HEK293 (cell line): ENCODE data around the gene NCOA6.

Source experiments
- AEBP2 ChIP-seq: fragments of 450-650 bp; formaldehyde crosslinking; IDR thresholded peaks from 2 replicates; pipeline ENCODE4 v1.5.1; 2016; ENCODE audit warnings: missing biosample characterization, missing genetic modification characterization, borderline replicate concordance
- CTCF ChIP-seq: fragments of 450-650 bp; formaldehyde crosslinking; IDR thresholded peaks from 2 replicates; pipeline ENCODE4 v1.5.1; 2016; ENCODE audit warnings: missing biosample characterization, missing genetic modification characterization
- GFI1B ChIP-seq: fragments of 450-650 bp; formaldehyde crosslinking; IDR thresholded peaks from 2 replicates; pipeline ENCODE4 v1.5.1; 2016; ENCODE audit warnings: missing biosample characterization, missing genetic modification characterization
- HIC1 ChIP-seq: fragments of 450-650 bp; formaldehyde crosslinking; IDR thresholded peaks from 2 replicates; pipeline ENCODE4 v1.5.1; 2016; ENCODE audit warnings: missing biosample characterization, missing genetic modification characterization
- INSM2 ChIP-seq: fragments of 450-650 bp; formaldehyde crosslinking; IDR thresholded peaks from 2 replicates; pipeline ENCODE4 v1.5.1; 2016; ENCODE audit warnings: missing biosample characterization, missing genetic modification characterization
- KLF1 ChIP-seq: fragments of 450-650 bp; formaldehyde crosslinking; IDR thresholded peaks from 2 replicates; pipeline ENCODE4 v1.5.1; 2016; ENCODE audit warnings: missing biosample characterization, missing genetic modification characterization
- KLF16 ChIP-seq: fragments of 450-650 bp; formaldehyde crosslinking; IDR thresholded peaks from 2 replicates; pipeline ENCODE4 v1.5.1; 2017; ENCODE audit warnings: missing biosample characterization, missing genetic modification characterization
- PBX3 ChIP-seq: sonication (generic); formaldehyde crosslinking; IDR thresholded peaks from 2 replicates; pipeline ENCODE4 v1.8.1; 2022; ENCODE audit warnings: mild to moderate bottlenecking, moderate library complexity, missing genetic modification reagents
- REST ChIP-seq: fragments of 450-650 bp; formaldehyde crosslinking; IDR thresholded peaks from 2 replicates; pipeline ENCODE4 v1.5.1; 2016; ENCODE audit warnings: missing biosample characterization, missing genetic modification characterization
- ZBTB10 ChIP-seq: fragments of 450-650 bp; formaldehyde crosslinking; IDR thresholded peaks from 2 replicates; pipeline ENCODE4 v1.5.1; 2016; ENCODE audit warnings: missing biosample characterization, missing genetic modification characterization
- ZNF138 ChIP-seq: fragments of 450-650 bp; formaldehyde crosslinking; IDR thresholded peaks from 2 replicates; pipeline ENCODE4 v1.5.1; 2016; ENCODE audit warnings: missing biosample characterization, missing genetic modification characterization, borderline replicate concordance
- ZNF510 ChIP-seq: fragments of 450-650 bp; formaldehyde crosslinking; IDR thresholded peaks from 2 replicates; pipeline ENCODE4 v1.5.1; 2018; ENCODE audit warnings: mild to moderate bottlenecking, missing genetic modification characterization, missing biosample characterization; ENCODE audit not compliant: insufficient replicate concordance
- ZNF561 ChIP-seq: fragments of 450-650 bp; IDR thresholded peaks from 2 replicates; pipeline ENCODE4 v1.5.1; 2018; ENCODE audit warnings: missing biosample characterization, missing genetic modification characterization, borderline replicate concordance
- ZNF747 ChIP-seq: fragments of 450-650 bp; formaldehyde crosslinking; IDR thresholded peaks from 2 replicates; pipeline ENCODE4 v1.5.1; 2016; ENCODE audit warnings: missing biosample characterization, missing genetic modification characterization

GRCh38 chr20:34873583-34874093 lies 48.2 kb upstream of the NCOA6 start:
- TF ChIP-seq CTCF = no peak
- no peak for TF ChIP-seq ZNF138 (tag by site-specific recombination)
- no peak for TF ChIP-seq KLF1 (tag by site-specific recombination)
- TF ChIP-seq REST (tag by site-specific recombination) = no peak
- TF ChIP-seq KLF16 (tag by site-specific recombination) = no peak
- TF ChIP-seq ZNF561 (tag by site-specific recombination) = no peak
- no peak for TF ChIP-seq PBX3 (CRISPR knock-in tag)
- TF ChIP-seq ZNF510 (tag by site-specific recombination) = no peak
- no peak for TF ChIP-seq AEBP2 (tag by site-specific recombination)
- TF ChIP-seq ZBTB10 (tag by site-specific recombination) = no peak
- no peak for TF ChIP-seq ZNF747 (tag by site-specific recombination)
- no peak for TF ChIP-seq HIC1 (tag by site-specific recombination)
- no peak for TF ChIP-seq GFI1B (tag by site-specific recombination)
- TF ChIP-seq INSM2 (tag by site-specific recombination) = no peak
